KOPT-K1 (cell line): ENCODE measurements around the gene MAGI1.

Source experiments
- H3K27ac ChIP-seq: fragments of 200-600 bp; sonication (generic); 2 replicates; pipeline ENCODE4 v1.5.1; 2016; ENCODE audit warnings: antibody characterized with exemption, mild to moderate bottlenecking, low read depth, low read length; ENCODE audit not compliant: poor library complexity, severe bottlenecking
- H3K36me3 ChIP-seq: fragments of 200-600 bp; sonication (generic); 2 replicates; pipeline ENCODE4 v1.5.1; 2017; ENCODE audit warnings: antibody characterized with exemption, mild to moderate bottlenecking, low read length, moderate library complexity; ENCODE audit not compliant: insufficient read depth
- H3K9me3 ChIP-seq: fragments of 200-600 bp; sonication (generic); 2 replicates; pipeline ENCODE4 v1.5.1; 2017; ENCODE audit warnings: antibody characterized with exemption, low read length, mild to moderate bottlenecking; ENCODE audit not compliant: insufficient read depth, poor library complexity, severe bottlenecking

MAGI1 gene

GRCh38 chr3:65331730-65332129 is 707.0 kb downstream of the MAGI1 start:
- no peaks in the 10 kb centered on the region for H3K9me3 ChIP-seq
- H3K27ac ChIP-seq, result no peak overlapping the region
- H3K36me3 ChIP-seq, result no peaks in the 10 kb centered on the region

- no peaks in the 10 kb centered on the region for H3K36me3 ChIP-seq
- H3K9me3 ChIP-seq, result no peaks in the 10 kb centered on the region
- no peak overlapping the region for H3K27ac ChIP-seq
Observed at GRCh38 chr3:65330072-65330471, 708.6 kb downstream of the MAGI1 start.

GRCh38 chr3:65328148-65328547 is 710.6 kb downstream of the MAGI1 start:
- Histone ChIP-seq H3K27ac (no peak overlapping the region), H3K9me3 (no peaks in the 10 kb centered on the region), H3K36me3 (no peaks in the 10 kb centered on the region)

- Histone ChIP-seq H3K27ac (no peak overlapping the region), H3K9me3 (no peaks in the 10 kb centered on the region)
Observed at GRCh38 chr3:65326574-65326973, 712.1 kb downstream of the MAGI1 start.

GRCh38 chr3:65322910-65323309 is 715.8 kb downstream of the MAGI1 start:
- no peaks in the 10 kb centered on the region for H3K36me3 ChIP-seq
- no peak overlapping the region for H3K27ac ChIP-seq
- no peaks in the 10 kb centered on the region for H3K9me3 ChIP-seq

More at GRCh38 chr3:65326574-65326973, 712.1 kb downstream of the MAGI1 start:
- H3K36me3 ChIP-seq, result no peaks in the 10 kb centered on the region

- Histone ChIP-seq H3K9me3 (no peaks in the 10 kb centered on the region), H3K36me3 (no peaks in the 10 kb centered on the region), H3K27ac (no peak overlapping the region)
Observed at GRCh38 chr3:65318231-65318630, 720.5 kb downstream of the MAGI1 start.

- Histone ChIP-seq H3K36me3 (no peaks in the 10 kb centered on the region), H3K27ac (no peak overlapping the region), H3K9me3 (no peaks in the 10 kb centered on the region)
Observed at GRCh38 chr3:65314916-65315315, 723.8 kb downstream of the MAGI1 start.

- Histone ChIP-seq H3K27ac (no peak overlapping the region), H3K36me3 (no peaks in the 10 kb centered on the region), H3K9me3 (no peaks in the 10 kb centered on the region)
Observed at GRCh38 chr3:65314269-65314668, 724.4 kb downstream of the MAGI1 start.

- H3K36me3 ChIP-seq, result no peaks in the 10 kb centered on the region
- no peak overlapping the region for H3K27ac ChIP-seq
- H3K9me3 ChIP-seq, result no peaks in the 10 kb centered on the region
Observed at GRCh38 chr3:65313666-65314065, 725.1 kb downstream of the MAGI1 start.

GRCh38 chr3:65305836-65306235 is 732.9 kb downstream of the MAGI1 start:
- Histone ChIP-seq H3K9me3 (no peaks in the 10 kb centered on the region), H3K27ac (no peak overlapping the region), H3K36me3 (no peaks in the 10 kb centered on the region)
